ENCODE results near the gene CGAS.
"Not testable (repeated sequence)": the region's sequence is repeated elsewhere in the genome, so short reads cannot be mapped to it uniquely, and the experiment has no call there.

CGAS gene

DNA sequence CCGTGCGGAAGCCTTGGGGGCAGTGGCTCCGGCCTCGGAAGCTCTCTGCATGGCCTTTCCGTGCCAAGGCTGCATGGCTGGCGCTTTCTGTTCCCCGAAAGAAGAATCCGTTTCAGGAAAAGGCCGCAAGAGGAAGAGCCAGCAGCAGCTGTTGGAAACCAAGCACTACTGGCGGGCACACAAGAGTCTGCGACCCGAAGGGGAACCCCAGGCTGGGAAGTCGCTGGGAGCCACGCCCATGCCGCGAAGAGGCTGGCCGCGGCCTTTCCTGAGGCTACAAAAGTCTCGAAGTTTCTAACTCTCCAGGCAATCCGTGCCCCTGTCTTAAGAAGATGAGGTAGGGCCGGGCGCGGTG is at the start of gene CGAS:
TSS of gene CGAS (minus strand) at position 191 of the 355 bp plus-strand sequence. CDS start at position 75, 116 bp downstream.
- DNase-seq (ENCODE audit: low read depth in 2 of 2) = peak; percentile 62

DNA sequence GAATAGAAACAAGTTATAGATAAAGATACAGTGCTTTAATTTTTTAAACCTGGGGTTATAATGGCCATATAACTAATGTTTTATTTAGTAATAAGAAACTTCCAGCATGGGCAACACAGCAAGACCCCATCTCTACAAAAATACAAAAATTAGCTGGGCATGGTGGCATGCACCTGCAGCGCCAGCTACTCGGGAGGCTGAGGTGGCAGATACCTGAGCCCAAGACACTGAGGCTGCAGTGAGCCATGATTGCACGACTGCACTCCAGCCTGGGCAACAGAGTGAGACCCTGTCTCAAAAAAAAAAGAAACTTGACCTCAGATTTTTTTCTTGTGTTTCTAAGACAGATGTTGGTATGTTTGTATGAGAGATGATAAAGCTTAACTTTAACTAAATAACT is 45.8 kb upstream of the CGAS start:
- DNase-seq (ENCODE audit: low read depth in 2 of 2) = no peak

DNA sequence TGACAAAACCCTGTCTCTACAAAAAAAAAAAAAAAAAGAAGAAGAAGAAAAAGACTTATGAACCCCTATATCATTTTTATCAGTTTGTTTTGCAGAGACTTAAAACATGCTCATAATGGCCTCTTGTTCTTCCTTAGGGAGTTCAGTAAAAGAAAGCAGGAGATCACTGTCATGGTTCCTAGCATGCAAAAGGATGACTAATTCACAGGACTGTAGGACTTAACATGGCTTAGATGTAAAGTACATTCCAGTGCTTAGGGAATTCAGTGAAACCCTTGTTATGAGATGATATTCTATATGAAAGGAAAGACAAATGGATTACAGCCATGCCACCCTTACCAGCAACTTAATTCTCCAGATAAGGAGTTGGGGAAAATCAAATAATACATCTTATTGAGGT is 39.3 kb upstream of the CGAS start:
- DNase-seq (ENCODE audit: low read depth in 2 of 2) = no peak

DNA sequence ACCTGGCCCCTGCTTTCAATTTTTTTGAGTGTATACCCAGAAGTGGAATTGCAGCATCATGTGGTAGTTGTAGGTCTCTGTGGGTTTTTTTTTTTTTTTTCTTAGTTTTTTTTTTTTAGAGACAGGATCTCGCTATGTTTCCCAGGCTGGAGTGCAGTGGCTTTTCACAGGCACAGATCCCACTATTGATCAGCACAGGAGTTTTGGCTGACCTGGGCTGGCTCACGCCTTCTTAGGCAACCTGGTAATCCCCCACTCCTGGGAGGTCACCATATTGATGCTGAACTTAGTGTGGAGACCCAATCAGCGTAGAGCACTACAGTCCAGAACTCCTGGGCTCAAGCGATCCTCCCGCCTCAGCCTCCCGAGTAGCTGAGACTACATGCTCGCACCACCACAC is 35.4 kb upstream of the CGAS start:
- no peak for DNase-seq (ENCODE audit: low read depth in 2 of 2)

DNA sequence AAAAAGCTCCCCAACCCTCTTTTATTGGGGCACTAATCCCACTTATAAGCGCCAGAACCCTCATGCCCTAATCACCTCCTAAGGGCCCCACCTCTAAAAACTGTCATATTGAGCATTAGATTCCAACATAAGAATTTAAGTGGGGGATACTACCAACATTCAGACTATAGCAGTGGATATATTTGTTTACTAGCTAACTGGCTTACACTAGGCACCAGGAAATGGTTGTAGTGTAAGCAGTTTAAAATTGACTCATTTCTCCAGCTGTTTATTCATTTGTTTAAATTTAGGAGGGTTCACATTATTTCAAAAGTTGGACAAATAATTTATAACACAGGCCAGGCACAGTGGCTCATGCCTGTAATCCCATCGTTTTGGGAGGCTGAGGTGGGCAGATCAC is 32.3 kb upstream of the CGAS start:
- DNase-seq (ENCODE audit: low read depth in 2 of 2) = no peak

DNA sequence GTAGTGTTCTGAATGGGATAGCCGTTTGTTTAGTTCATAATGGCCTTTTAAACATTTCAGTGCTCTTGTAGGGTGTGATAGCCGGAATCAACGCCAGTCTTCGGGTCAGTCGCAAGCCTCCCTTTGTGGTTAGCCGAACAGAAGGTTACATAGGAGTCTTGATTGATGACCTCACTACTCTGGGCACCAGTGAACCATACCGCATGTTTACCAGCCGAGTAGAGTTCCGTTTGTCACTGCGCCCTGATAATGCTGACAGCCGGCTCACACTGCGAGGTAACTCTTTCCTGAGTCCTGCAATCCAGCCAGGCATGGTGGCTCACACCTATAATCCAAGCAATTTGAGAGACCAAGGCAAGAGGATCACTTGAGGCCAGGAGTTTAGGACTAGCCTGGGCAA is 29.9 kb upstream of the CGAS start:
- DNase-seq (ENCODE audit: low read depth in 2 of 2) = no peak

DNA sequence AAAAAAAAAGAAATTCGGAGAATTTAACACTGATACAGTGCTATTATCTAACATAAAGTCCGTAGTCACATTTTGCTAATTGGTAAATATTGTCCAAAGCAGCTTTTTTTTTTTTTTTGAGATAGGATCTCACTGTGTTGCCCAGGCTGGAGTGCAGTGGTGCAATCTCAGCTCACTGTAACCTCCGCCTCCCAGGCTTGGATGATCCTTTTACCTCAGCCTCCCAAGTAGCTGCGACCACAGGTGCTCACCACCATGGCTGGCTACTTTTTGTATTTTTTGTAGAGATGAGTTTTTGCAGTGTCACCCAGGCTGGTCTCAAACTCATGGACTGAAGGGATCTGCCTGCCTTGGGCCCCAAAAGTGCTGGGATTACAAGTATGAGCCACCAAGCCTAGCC is 25.3 kb upstream of the CGAS start:
- no peak for DNase-seq (ENCODE audit: low read depth in 2 of 2)

DNA sequence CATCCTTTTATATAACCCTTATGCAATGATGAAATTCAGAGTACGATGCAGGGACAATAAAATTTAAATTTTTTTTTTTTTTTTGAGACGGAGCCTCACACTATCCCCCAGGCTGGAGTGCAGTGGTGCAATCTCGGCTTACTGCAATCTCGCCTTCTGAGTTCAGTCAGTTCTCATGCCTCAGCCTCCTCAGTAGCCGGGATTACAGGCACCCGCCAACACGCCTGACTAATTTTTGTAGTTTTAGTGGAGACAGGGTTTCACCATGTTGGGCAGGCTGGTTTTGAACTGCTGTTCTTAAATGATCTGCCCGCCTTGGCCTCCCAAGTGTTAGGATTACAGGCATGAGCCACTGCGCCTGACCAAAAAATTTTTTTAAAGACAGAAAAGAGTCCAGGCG is 24.6 kb upstream of the CGAS start:
- DNase-seq (ENCODE audit: low read depth in 2 of 2) = no peak

DNA sequence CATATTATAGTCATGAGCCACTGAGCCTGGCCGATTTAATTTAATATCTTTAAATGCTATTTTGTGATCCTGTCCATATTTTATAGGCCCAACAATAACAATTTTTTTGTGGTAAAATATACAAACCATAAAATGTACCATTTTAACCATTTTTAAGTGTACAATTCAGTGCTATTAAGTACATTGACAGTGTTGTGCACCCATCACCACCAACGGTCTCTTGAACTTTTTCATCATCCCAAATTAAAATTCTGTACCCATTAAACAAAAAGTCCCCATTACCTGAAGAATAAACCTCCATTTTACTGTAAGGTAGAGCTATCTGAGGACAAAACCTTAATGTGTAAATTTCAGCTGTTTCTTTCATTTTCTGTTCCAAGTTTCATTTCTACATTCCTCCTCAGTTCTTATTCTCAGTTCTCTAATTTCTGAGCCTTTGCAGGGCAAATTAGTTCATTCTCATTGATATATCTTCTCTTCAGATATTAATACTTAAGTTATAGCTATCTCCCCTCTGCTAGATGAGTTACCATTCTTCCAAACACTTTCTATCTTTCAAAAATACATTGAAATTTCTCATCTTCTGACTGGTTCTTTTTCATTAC is 19.7 kb upstream of the CGAS start:
- no peak for DNase-seq (ENCODE audit: low read depth in 2 of 2)

DNA sequence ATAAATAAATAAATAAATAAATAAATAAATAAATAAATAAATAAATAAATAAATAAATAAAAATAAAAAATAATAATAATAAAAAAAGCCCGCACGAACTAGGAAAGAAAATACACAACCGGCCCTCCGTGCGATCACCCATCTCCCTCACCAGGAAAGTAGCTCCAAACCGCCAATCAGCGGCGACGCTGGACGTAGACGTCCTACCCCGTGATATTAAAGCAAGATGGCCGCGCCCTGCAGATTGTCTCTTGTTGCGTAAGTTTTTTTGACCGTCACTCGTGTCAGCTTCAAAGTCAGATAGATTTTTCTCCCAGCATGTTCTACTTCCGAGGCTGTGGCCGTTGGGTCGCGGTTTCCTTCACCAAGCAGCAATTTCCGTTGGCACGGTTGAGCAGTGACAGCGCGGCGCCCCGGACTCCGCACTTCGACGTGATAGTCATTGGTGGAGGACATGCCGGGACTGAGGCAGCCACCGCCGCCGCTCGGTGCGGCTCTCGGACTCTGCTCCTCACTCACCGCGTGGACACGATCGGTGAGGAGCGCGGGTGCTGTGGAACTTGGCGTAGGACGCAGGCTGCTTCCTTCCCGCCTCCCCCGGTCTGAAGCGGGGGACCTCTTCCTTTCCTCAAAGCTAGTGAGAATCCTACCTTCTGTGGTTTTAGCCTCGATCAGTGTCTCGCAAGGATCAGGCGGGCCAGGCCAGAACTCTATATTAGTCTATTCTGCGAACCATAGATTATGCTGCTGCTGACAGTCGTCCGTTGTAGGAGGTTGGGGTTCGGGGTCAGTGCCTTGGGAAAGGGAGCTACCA is 9.6 kb upstream of the CGAS start, which contains the start of gene MTO1:
TSS of gene MTO1 (plus strand) at position 201 of the 814 bp plus-strand sequence. CDS start at position 319, 118 bp downstream.
- peak; percentile 61 to 64 for DNase-seq (ENCODE audit: low read depth in 2 of 2)

DNA sequence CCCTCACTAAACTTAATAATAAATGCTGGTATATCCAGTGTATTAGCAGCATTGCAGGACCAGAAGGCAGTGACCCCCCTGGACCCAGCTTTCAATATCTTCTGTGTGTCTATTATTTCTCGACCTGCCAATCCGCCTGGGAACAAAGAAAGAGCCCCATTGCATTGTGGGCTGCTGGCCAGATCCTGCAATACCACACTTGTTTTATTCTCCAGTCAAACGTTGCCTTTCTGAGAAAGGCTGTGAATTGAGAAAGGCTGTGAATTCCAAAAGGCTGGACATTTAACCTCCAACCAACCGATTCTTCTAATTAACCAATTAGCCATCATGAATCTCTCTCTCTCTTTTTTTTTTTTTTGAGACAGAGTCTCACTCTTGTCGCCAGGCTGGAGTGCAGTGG is 8.0 kb upstream of the CGAS start:
- DNase-seq (ENCODE audit: low read depth in 2 of 2) = no peak

DNA sequence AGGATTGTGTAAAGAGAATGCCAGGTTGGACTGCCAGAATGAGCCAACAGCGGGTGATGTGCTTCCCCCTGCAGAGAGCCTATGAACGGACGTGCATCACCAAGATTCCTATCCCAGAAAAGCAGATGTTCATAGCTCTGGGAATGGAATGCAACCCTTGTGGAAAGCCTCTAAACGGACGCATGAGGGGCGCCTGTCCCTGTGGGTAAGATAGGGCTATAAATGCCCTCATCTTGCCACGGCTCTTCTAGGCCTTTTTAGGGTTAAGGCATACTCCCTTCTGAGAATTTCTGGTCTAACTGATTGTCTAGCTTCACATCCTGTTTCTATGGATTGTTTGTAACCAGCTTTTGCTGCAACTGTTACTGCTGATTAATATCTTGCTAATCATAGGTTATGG is 7.4 kb upstream of the CGAS start:
- not testable (repeated sequence) for DNase-seq (ENCODE audit: low read depth in 2 of 2)

DNA sequence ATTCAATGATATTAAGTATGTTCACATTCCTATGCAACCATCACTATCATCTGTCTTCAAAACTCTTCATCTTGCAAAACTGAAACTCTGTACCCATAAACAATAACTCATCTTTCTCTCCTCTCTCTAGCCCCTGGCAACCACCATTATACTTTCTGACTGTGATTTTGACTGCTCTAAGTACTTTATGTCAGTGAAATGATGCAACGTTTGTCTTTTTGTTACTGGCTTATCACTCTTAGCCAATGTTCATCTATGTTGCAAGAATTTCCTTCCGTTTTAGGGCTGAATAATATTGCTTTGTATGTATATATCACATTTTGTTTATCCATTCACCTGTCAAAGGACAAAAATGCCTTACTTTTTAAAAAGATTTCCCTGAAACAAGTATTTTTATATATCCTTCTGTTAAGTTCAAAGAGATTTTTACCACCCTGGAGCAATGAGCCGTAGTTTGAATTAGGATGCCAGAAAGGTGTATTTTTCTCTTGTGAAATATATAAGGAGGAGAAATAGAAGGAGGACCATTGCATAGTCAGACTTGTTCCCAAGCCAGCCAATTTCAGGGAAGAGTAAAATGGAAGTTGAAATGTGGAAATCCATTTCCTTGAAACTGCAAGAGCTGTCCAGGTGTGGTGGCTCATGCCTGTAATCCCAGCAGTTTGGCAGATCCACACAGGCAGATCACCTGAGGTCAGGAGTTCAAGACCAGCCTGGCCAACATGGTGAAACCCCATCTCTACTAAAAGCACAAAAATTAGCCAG is 4.0 kb upstream of the CGAS start:
- DNase-seq (ENCODE audit: low read depth in 2 of 2) = no peak

DNA sequence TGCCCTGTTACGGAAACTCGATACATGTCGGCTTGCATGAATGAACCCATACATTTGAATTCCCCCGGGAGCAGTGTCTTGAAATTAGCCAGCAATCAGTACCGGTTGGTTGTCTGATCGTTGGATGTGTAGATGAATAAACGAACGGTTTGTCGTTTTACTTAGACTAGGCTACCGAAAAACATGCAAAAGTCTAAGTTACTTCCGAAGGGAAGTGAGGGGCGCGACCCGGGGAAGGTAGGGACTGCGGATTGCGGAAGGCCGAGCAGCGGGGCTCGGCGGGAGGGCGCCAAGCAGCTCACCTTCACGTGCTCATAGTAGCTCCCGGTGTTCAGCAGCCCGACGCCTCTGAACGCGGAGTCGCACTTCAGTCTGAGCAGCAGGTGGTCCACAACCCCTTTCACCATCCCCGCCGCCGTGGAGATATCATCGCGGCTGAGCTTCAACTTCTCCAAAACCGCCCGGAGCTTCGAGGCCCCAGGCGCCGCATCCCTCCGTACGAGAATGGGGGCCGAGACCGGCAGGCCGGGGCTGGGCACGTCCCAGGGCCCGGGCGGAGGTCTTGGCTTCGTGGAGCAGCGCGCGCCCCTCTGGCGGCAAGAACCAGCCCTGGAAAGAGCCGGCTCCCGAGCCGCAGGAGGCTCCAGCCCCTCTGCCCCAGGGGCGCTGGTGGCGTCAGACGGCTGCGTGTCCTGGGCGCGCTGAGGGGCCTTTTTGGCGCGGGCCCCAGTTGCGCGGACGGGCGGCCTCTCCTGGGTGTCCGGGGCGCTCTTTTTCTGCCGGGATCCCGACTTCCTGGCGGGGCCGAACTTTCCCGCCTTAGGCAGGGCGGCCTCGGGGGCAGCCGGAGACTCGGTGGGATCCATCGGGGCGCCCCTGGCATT is 632 bp downstream of the CGAS start:
- DNase-seq (ENCODE audit: low read depth in 2 of 2) = peak in 1 of 2 donors; percentile 12

DNA sequence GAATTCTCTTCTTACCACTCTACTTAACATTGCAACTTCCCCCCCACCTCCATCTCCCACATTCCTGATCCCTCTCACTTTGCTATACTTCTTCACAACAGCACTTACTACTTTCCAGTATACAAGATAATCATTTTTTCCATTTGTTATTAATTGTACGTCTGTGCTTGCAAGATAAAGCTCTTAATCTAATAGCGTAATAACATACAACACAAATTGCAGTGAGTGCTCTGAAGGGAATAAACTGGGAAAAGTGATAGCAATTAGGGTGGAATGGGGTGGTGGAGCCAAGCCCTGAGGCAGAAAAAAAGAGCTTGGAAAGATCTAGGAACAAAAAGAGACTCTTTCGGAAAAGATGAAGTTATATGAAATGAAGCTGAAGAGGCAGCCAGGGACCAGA is 8.5 kb downstream of the CGAS start:
- DNase-seq (ENCODE audit: low read depth in 2 of 2) = no peak

DNA sequence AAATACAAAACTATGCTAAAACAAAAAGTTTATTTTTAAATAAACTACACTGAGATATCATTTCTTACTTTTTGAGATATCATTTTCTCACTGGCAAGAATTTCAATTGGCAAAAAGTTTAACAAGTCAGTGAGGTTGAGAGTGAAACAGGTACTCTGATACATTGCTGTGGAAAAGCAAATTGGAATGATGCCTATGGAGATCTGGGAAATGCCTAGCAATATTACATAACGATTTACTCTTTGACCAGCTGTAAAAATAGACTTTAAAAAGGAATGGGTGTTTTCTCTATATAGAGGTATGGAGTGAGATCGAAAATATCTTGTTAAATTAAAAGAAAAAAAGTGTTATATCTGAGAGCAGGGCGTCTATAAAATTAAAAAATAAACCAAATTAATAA is 16.9 kb downstream of the CGAS start:
- no peak for DNase-seq (ENCODE audit: low read depth in 2 of 2)

DNA sequence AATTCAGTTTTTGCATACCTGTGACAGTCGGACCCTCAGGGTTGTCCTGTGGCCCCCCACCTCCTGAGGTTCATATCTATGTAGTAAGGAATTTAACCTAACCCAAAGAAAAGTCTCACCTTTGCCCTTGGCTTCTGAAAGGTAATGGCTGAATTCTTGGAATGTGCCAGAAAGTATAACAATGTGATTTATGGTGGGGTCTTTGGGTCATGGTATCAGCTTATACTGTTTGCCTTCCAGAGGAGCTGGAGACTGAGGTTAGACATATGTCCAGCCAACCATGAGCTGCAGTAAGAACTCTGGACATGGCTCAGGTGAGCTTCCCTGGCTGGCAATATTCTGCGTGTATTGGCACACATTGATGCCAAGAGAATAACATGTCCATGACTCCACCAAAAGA is 30.6 kb downstream of the CGAS start:
- DNase-seq (ENCODE audit: low read depth in 2 of 2) = no peak

DNA sequence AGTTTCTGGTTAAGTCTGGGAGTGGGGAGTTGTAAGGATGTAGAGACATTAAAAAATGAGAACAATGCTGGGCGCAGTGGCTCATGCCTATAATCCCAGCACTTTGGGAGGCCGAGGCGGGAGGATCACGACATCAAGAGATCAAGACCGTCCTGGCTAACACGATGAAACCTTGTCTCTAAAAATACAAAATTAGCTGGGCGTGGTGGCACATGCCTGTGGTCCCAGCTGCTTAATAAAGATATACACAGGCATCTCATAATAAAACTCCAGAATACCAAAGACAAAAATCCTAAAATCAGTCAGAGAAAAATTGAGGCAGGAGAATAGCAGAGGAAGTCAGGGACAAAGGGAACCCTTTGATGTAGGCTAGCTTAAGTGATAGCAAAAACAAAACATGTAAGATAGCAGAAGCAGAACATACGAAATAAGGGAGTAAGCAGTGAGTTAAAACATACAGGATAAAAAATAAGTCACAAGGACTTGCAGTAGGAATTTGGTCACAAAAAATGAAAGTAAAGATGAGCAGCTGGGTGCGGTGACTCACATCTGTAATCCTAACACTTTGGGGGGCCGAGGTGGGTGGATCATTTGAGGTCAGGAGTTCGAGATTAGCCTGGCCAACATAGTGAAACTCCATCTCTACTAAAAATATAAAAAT is 33.9 kb downstream of the CGAS start:
- DNase-seq (ENCODE audit: low read depth in 2 of 2) = no peak

DNA sequence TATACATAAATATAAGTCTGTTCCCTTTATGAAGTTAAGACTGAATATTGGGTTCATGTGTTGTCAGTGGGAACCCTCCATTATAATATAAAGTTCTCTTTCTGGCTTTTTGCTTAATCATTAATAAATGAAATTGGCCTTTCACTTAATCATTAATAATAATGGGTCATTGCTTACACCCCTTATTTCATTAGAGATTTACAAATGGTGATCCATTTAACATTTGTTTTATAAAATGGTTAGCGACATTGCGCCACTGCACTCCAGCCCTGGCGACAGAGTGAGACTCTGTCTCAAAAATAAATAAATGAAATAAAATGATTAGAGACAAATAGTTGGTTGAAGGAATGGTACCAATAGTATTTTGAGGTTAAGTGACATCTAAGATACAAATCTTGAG is 39.0 kb downstream of the CGAS start:
- no peak for DNase-seq (ENCODE audit: low read depth in 2 of 2)

DNA sequence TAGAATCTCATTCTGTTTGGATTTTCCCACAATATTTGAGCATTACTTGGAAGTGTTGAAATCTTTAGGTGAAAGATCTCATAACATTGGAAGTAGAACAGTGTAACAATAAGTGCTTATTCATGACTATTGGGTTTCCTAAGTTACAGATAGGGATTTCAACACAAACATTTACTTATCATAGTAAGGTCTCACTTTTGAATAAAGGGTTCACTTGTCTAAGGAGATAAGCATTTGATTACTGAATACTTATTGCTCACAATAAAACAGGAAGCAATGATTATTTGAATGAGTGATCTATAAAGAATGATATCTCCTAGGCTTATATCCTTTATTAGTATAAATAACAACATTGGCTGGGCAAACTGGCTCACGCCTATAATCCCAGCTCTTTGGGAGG is 42.7 kb downstream of the CGAS start:
- no peak for DNase-seq (ENCODE audit: low read depth in 2 of 2)

DNA sequence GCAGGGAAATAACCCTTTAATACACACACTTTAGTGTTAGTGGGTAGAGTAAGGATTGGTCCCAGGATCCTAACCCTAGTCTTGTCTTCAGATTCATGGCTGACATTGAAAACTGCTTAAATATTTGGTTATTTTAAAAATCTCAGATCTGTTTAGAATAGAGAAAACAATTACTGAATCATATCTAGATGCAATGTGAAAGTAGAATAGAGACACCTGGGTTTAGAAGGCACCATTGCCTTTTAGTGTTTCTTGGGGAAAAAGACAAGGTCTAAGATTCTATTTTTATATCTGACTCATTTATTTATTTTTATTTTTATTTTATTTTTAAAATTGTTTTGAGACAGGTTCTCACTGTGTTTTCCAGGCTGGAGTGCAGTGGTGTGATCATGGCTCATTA is 51.4 kb downstream of the CGAS start:
- no peak for DNase-seq (ENCODE audit: low read depth in 2 of 2)
